Osteoblast (primary cell): Measurements from ENCODE around the gene RAD51B. TPM values are rescaled to one million over a fixed set of nuclear protein-coding genes. Genes with fewer than 3 reads are reported as not detected.
"Not testable (repeated sequence)": the region's sequence is repeated elsewhere in the genome, so short reads cannot be mapped to it uniquely, and the experiment has no call there.

ENCODE experiments used
- DNase-seq: peaks from one replicate; pipeline ENCODE4 v3.0.0; 2011; ENCODE audit warnings: low spot score, mixed read lengths; ENCODE audit not compliant: insufficient read length; ENCODE audit errors: missing footprints
- H2AFZ ChIP-seq: 2 replicates; pipeline ENCODE4 v1.6.0; 2011; ENCODE audit warnings: mild to moderate bottlenecking, low read length
- H3K27ac ChIP-seq: 2 replicates; pipeline ENCODE4 v1.5.1; 2011; ENCODE audit warnings: mild to moderate bottlenecking, low read depth, low read length, moderate library complexity
- H3K27me3 ChIP-seq: 2 replicates; pipeline ENCODE4 v1.6.0; 2012; ENCODE audit warnings: mild to moderate bottlenecking, control low read depth, inconsistent platforms, low read length, moderate library complexity; ENCODE audit not compliant: insufficient read depth
- H3K36me3 ChIP-seq: 2 replicates; pipeline ENCODE4 v1.5.1; 2011; ENCODE audit warnings: mild to moderate bottlenecking, low read length, control low read depth, moderate library complexity; ENCODE audit not compliant: insufficient read depth
- H3K4me1 ChIP-seq: 2 replicates; pipeline ENCODE4 v1.5.1; 2011; ENCODE audit warnings: mild to moderate bottlenecking, low read length, control low read depth, moderate library complexity; ENCODE audit not compliant: insufficient read depth
- H3K4me2 ChIP-seq: 2 replicates; pipeline ENCODE4 v1.6.0; 2011; ENCODE audit warnings: mild to moderate bottlenecking, low read length; ENCODE audit not compliant: insufficient read depth
- H3K4me3 ChIP-seq: fragments of 200-600 bp; sonication (generic); 3 replicates; pipeline ENCODE4 v1.5.1; 2012; ENCODE audit warnings: mild to moderate bottlenecking, low read length, inconsistent platforms; ENCODE audit not compliant: insufficient read depth
- H3K79me2 ChIP-seq: 2 replicates; pipeline ENCODE4 v1.6.0; 2012; ENCODE audit warnings: mild to moderate bottlenecking, low read length, control low read depth, inconsistent platforms; ENCODE audit not compliant: insufficient read depth
- H3K9me3 ChIP-seq: 2 replicates; pipeline ENCODE4 v1.5.1; 2011; ENCODE audit warnings: low read depth, low read length, control low read depth
- H4K20me1 ChIP-seq: 2 replicates; pipeline ENCODE4 v1.6.0; 2012; ENCODE audit warnings: mild to moderate bottlenecking, low read length, control low read depth; ENCODE audit not compliant: insufficient read depth
- CTCF ChIP-seq: IDR thresholded peaks from 2 replicates; pipeline ENCODE4 v1.5.1; 2011; ENCODE audit warnings: mild to moderate bottlenecking, low read depth, low read length, moderate library complexity; ENCODE audit errors: extremely low read depth
- total RNA-seq: library from RNA; depleted of rRNA; stranded (reverse); fragments of >200 nt; gene quantifications from 2 replicates; pipeline ENCODE4 v1.2.3, GENCODE V29; 2012

RAD51B gene
- total RNA-seq, 1 donor: 13.8 TPM

- H3K36me3 ChIP-seq: no peaks in the 10 kb centered on the region
- no peak for TF ChIP-seq CTCF
- H3K4me3 ChIP-seq: no peak overlapping the region
- H3K4me1 ChIP-seq: peaks cover 4% of the 10 kb centered on the region
- H2AFZ ChIP-seq: no peak overlapping the region
- H3K27ac ChIP-seq: no peak overlapping the region
- no peaks in the 10 kb centered on the region for H3K79me2 ChIP-seq
- H3K27me3 ChIP-seq: no peaks in the 10 kb centered on the region
- H3K4me2 ChIP-seq: no peak overlapping the region
- H3K9me3 ChIP-seq: no peaks in the 10 kb centered on the region
- H4K20me1 ChIP-seq: no peaks in the 10 kb centered on the region
- DNase-seq: no peak
These were observed 146.1 kb downstream of the RAD51B start for GRCh38 chr14:67965696-67966095.

GRCh38 chr14:67967206-67967605 is 147.6 kb downstream of the RAD51B start:
- no peak for DNase-seq
- Histone ChIP-seq H3K27ac (no peak overlapping the region), H3K36me3 (no peaks in the 10 kb centered on the region), H3K4me1 (peaks cover 13% of the 10 kb centered on the region), H3K27me3 (no peaks in the 10 kb centered on the region), H2AFZ (no peak overlapping the region), H3K79me2 (no peaks in the 10 kb centered on the region), H3K4me3 (no peak overlapping the region), H4K20me1 (no peaks in the 10 kb centered on the region), H3K4me2 (no peak overlapping the region), H3K9me3 (no peaks in the 10 kb centered on the region)
- no peak for TF ChIP-seq CTCF

GRCh38 chr14:67967970-67968369 is 148.4 kb downstream of the RAD51B start:
- not testable (repeated sequence) for H3K9me3 ChIP-seq, DNase-seq, H3K27me3 ChIP-seq, H3K36me3 ChIP-seq, H3K4me2 ChIP-seq, H2AFZ ChIP-seq, H3K79me2 ChIP-seq, H3K4me3 ChIP-seq, H4K20me1 ChIP-seq, H3K27ac ChIP-seq
- peaks cover 13% of the 10 kb centered on the region for H3K4me1 ChIP-seq

- no peak overlapping the region for H3K27ac ChIP-seq
- no peak overlapping the region for H3K4me2 ChIP-seq
- peaks cover 9% of the 10 kb centered on the region for H3K4me1 ChIP-seq
- no peaks in the 10 kb centered on the region for H3K36me3 ChIP-seq
- H3K79me2 ChIP-seq: no peaks in the 10 kb centered on the region
- DNase-seq: no peak
- TF ChIP-seq CTCF: no peak
- H3K27me3 ChIP-seq: no peaks in the 10 kb centered on the region
- no peaks in the 10 kb centered on the region for H3K9me3 ChIP-seq
- H4K20me1 ChIP-seq: no peaks in the 10 kb centered on the region
- H3K4me3 ChIP-seq: no peak overlapping the region
- no peak overlapping the region for H2AFZ ChIP-seq
These were observed 151.3 kb downstream of the RAD51B start for GRCh38 chr14:67970923-67971322.
